ENCODE data around the gene CDH23. TPM values are rescaled to one million over a fixed set of nuclear protein-coding genes. Genes with fewer than 3 reads are reported as not detected.

Gene CDH23
- total RNA-seq, 1 experiment from 2014 or later = 0.02 TPM

DNA sequence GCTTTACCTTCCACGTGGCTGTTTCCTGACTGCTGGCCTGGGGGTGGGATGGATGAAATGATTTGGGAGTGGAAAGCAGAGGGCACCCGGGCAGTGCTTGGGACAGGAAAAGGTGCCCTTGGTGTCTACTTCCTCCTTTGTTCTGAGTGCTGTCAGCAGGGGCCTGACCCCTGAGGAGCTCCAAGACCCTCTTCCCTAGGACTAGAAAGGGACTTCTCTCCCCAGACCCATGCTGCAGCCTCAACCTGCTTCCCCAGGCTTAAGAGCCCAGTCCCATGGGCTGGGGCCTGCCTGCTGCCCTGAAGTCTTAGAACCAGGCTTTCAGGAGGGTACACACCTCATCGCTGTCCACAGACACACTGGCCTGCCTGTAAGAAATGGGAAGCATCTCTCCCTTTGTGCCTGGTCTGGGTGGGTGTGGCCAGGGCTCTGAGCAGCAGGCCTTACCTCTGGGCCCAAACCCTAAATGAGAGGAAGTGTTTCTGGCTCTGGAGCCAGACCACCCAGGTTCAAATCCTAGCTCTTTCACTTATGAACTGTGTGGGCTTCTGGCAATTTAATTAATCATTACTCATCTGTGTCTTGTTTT lies 12.9 kb downstream of the CDH23 start:
- ChIA-PET POLR2A (no interaction called here), CTCF (interaction anchor here (0.5 to 1.2 kb wide), 2 partner anchors 9 to 159 kb away, joined by 3 read pairs; no protein-coding TSS in a partner anchor)
- Mint-ChIP-seq H3K4me1 (ENCODE audit: insufficient read depth, unreplicated experiment) (no peaks in the 10 kb centered on the region), H3K27me3 (ENCODE audit: insufficient read depth, unreplicated experiment) (peaks cover 24% of the 10 kb centered on the region), H3K27ac (ENCODE audit: low read depth, unreplicated experiment) (no peak overlapping the region), H3K36me3 (ENCODE audit: insufficient read depth, unreplicated experiment) (no peaks in the 10 kb centered on the region), H3K9me3 (ENCODE audit: unreplicated experiment) (no peaks in the 10 kb centered on the region), H3K4me3 (ENCODE audit: unreplicated experiment) (no peak overlapping the region)
- BruUV-seq (replicated peaks) = no TSS peak
- intact Hi-C loops (cut with micrococcal nuclease) = no loop called here
- TF ChIP-seq, protein P1, sequence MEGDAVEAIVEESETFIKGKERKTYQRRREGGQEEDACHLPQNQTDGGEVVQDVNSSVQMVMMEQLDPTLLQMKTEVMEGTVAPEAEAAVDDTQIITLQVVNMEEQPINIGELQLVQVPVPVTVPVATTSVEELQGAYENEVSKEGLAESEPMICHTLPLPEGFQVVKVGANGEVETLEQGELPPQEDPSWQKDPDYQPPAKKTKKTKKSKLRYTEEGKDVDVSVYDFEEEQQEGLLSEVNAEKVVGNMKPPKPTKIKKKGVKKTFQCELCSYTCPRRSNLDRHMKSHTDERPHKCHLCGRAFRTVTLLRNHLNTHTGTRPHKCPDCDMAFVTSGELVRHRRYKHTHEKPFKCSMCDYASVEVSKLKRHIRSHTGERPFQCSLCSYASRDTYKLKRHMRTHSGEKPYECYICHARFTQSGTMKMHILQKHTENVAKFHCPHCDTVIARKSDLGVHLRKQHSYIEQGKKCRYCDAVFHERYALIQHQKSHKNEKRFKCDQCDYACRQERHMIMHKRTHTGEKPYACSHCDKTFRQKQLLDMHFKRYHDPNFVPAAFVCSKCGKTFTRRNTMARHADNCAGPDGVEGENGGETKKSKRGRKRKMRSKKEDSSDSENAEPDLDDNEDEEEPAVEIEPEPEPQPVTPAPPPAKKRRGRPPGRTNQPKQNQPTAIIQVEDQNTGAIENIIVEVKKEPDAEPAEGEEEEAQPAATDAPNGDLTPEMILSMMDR (IDR thresholded peaks at IDR 0.05; ENCODE audit: unreplicated experiment) = no peak
- DNase-seq (ENCODE audit: unreplicated experiment) = no peak

DNA sequence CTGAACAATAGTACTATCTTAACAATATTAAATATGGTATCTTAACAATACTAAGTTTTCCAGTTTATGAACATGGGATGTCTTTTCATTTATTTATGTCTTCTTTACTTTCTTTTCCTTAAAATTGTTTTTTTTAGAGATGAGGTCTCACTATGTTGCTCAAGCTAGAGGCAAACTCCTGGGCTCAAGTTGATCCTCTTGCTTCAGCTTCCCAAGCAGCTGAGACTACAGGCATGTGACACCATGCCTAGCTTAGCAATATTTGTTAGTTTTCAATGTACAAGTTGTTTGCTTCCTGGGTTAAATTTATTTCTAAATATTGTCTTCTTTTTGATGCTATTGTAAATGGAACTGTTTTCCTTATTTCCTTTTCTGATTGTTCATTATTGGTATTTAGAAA lies 16.9 kb downstream of the CDH23 start:
- ChIA-PET POLR2A (interaction anchor here (1.8 kb wide), 1 partner anchor 9 kb away, joined by 6 read pairs; no protein-coding TSS in a partner anchor), CTCF (interaction anchor here (1.1 kb wide), 1 partner anchor 15 kb away, joined by 3 read pairs; no protein-coding TSS in a partner anchor)
- Mint-ChIP-seq H3K27me3 (ENCODE audit: insufficient read depth, unreplicated experiment) (peaks cover 27% of the 10 kb centered on the region), H3K27ac (ENCODE audit: low read depth, unreplicated experiment) (no peak overlapping the region), H3K4me1 (ENCODE audit: insufficient read depth, unreplicated experiment) (no peaks in the 10 kb centered on the region), H3K36me3 (ENCODE audit: insufficient read depth, unreplicated experiment) (peaks cover 4% of the 10 kb centered on the region), H3K4me3 (ENCODE audit: unreplicated experiment) (no peak overlapping the region), H3K9me3 (ENCODE audit: unreplicated experiment) (no peaks in the 10 kb centered on the region)
- no peak for DNase-seq (ENCODE audit: unreplicated experiment)
- TF ChIP-seq, protein P1 (IDR thresholded peaks at IDR 0.05; ENCODE audit: unreplicated experiment) = no peak
- intact Hi-C loops (cut with micrococcal nuclease) = no loop called here
- BruUV-seq (replicated peaks) = no TSS peak

DNA sequence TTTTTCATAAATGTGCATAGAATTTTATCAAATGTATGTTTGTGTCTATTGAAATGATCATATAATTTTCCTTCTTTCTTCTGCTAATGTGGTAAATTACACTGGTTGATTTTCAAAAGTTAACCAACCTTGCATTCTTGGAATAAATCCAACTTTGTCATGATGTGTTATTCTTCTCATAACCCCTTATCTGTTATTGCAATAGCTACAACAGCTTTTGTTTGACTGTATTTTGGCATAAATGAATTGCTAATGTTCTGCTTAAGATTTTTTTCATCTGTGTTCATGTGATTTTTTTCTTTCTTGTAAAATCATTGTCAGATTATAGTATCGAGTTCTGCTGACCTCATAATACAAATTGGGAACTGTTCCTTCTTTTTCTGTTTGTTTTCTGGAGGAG lies 17.6 kb downstream of the CDH23 start:
- DNase-seq (ENCODE audit: unreplicated experiment) = no peak
- Mint-ChIP-seq H3K27ac (ENCODE audit: low read depth, unreplicated experiment) (no peak overlapping the region), H3K36me3 (ENCODE audit: insufficient read depth, unreplicated experiment) (peaks cover 4% of the 10 kb centered on the region), H3K4me3 (ENCODE audit: unreplicated experiment) (no peak overlapping the region), H3K4me1 (ENCODE audit: insufficient read depth, unreplicated experiment) (no peaks in the 10 kb centered on the region), H3K9me3 (ENCODE audit: unreplicated experiment) (no peaks in the 10 kb centered on the region), H3K27me3 (ENCODE audit: insufficient read depth, unreplicated experiment) (peaks cover 27% of the 10 kb centered on the region)
- ChIA-PET CTCF (no interaction called here), POLR2A (interaction anchor here (0.7 kb wide), 2 partner anchors 10 to 99 kb away, joined by 3 read pairs; no protein-coding TSS in a partner anchor)
- intact Hi-C loops (cut with micrococcal nuclease) = no loop called here
- no TSS peak for BruUV-seq (replicated peaks)
- TF ChIP-seq, protein P1 (IDR thresholded peaks at IDR 0.05; ENCODE audit: unreplicated experiment) = no peak

- intact Hi-C loops (cut with micrococcal nuclease) = no loop called here
- POLR2A ChIA-PET = no interaction called here
- Mint-ChIP-seq H3K9me3 (ENCODE audit: unreplicated experiment) (no peaks in the 10 kb centered on the region), H3K4me3 (ENCODE audit: unreplicated experiment) (no peak overlapping the region), H3K4me1 (ENCODE audit: insufficient read depth, unreplicated experiment) (no peaks in the 10 kb centered on the region), H3K27ac (ENCODE audit: low read depth, unreplicated experiment) (no peak overlapping the region), H3K36me3 (ENCODE audit: insufficient read depth, unreplicated experiment) (peaks cover 4% of the 10 kb centered on the region), H3K27me3 (ENCODE audit: insufficient read depth, unreplicated experiment) (peaks cover 27% of the 10 kb centered on the region)
- BruUV-seq (replicated peaks) = no TSS peak
- CTCF ChIA-PET = interaction anchor here (0.9 to 1.3 kb wide), 3 partner anchors 10 to 151 kb away, joined by 3 read pairs; no protein-coding TSS in a partner anchor
- DNase-seq (ENCODE audit: unreplicated experiment) = no peak
- TF ChIP-seq, protein P1 (IDR thresholded peaks at IDR 0.05; ENCODE audit: unreplicated experiment) = no peak
Observed at GRCh38 chr10:71419002-71419540, 22.4 kb downstream of the CDH23 start.
